Effector CD4-positive, alpha-beta T cell (primary cell): ENCODE results near the gene PDGFA.

Experiments used
- DNase-seq: peaks from one replicate; pipeline ENCODE4 v3.0.0-alpha.2; 2020

Gene PDGFA

GRCh38 chr7:536231-536630 lies 16.6 kb upstream of the PDGFA start:
- DNase-seq = no peak

GRCh38 chr7:534959-535358 lies 15.3 kb upstream of the PDGFA start:
- DNase-seq = no peak

- DNase-seq = no peak
Measured at GRCh38 chr7:534075-534474, 14.4 kb upstream of the PDGFA start.

- no peak for DNase-seq
Measured at GRCh38 chr7:533266-533665, 13.6 kb upstream of the PDGFA start.

- no peak for DNase-seq
Measured at GRCh38 chr7:532379-533143, 12.9 kb upstream of the PDGFA start.

GRCh38 chr7:531777-532176 lies 12.1 kb upstream of the PDGFA start:
- DNase-seq = no peak

- no peak for DNase-seq
Measured at GRCh38 chr7:528451-528850, 8.8 kb upstream of the PDGFA start.

GRCh38 chr7:527723-528122 lies 8.1 kb upstream of the PDGFA start:
- no peak for DNase-seq

- DNase-seq = no peak
Measured at GRCh38 chr7:526460-527034, 6.9 kb upstream of the PDGFA start.

GRCh38 chr7:525740-526139 lies 6.1 kb upstream of the PDGFA start:
- no peak for DNase-seq

- no peak for DNase-seq
Measured at GRCh38 chr7:524800-525199, 5.2 kb upstream of the PDGFA start.

- DNase-seq = no peak
Measured at GRCh38 chr7:523347-524336, 4.0 kb upstream of the PDGFA start.

GRCh38 chr7:522951-523314 lies 3.3 kb upstream of the PDGFA start:
- no peak for DNase-seq

GRCh38 chr7:522071-522950 lies 2.7 kb upstream of the PDGFA start:
- DNase-seq = no peak

- no peak for DNase-seq
Measured at GRCh38 chr7:521221-522070, 1.8 kb upstream of the PDGFA start.

- no peak for DNase-seq
Measured at GRCh38 chr7:520503-521161, 986 bp upstream of the PDGFA start.

- DNase-seq = no peak
Measured at GRCh38 chr7:518630-519483, 789 bp downstream of the PDGFA start.

- DNase-seq = no peak
Measured at GRCh38 chr7:517774-518629, 1.6 kb downstream of the PDGFA start.
